HL-60 (cell line): ENCODE measurements around the gene PLA2G6.

Experiments
- GABPA ChIP-seq: IDR thresholded peaks from 2 replicates; pipeline ENCODE4 v1.6.1; 2012; ENCODE audit warnings: low read depth
- POLR2AphosphoS5 ChIP-seq: IDR thresholded peaks from 2 replicates; pipeline ENCODE4 v1.6.1; 2012; ENCODE audit warnings: low read depth
- TF ChIP-seq, protein P1 (sequence below): IDR thresholded peaks from one replicate; pipeline ENCODE4 v1.5.1; 2011; ENCODE audit warnings: low read length, control low read depth, inconsistent platforms; ENCODE audit not compliant: insufficient read depth

DNA sequence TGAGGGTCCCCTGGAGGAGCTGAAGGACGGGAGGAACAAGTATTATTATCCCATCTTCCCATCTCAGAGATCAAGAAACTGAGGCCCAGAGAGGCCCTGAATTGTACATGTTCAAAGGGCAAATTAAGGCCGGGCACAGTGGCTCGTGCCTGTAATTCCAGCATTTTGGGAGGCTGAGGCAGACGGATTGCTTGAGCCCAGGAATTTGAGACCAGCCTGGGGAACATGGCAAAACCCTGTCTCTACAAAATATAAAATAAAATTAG lies 8.1 kb downstream of the PLA2G6 start:
- TF ChIP-seq, protein P1, sequence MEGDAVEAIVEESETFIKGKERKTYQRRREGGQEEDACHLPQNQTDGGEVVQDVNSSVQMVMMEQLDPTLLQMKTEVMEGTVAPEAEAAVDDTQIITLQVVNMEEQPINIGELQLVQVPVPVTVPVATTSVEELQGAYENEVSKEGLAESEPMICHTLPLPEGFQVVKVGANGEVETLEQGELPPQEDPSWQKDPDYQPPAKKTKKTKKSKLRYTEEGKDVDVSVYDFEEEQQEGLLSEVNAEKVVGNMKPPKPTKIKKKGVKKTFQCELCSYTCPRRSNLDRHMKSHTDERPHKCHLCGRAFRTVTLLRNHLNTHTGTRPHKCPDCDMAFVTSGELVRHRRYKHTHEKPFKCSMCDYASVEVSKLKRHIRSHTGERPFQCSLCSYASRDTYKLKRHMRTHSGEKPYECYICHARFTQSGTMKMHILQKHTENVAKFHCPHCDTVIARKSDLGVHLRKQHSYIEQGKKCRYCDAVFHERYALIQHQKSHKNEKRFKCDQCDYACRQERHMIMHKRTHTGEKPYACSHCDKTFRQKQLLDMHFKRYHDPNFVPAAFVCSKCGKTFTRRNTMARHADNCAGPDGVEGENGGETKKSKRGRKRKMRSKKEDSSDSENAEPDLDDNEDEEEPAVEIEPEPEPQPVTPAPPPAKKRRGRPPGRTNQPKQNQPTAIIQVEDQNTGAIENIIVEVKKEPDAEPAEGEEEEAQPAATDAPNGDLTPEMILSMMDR = no peak
- TF ChIP-seq GABPA = no peak
- no peak for TF ChIP-seq POLR2AphosphoS5
